Stimulated activated CD8-positive, alpha-beta memory T cell treated with anti-CD3 and anti-CD28 coated beads, Interleukin-12 subunit alpha, Interleukin-12 subunit beta, amount 100 ng/mL, for 24 hours (primary cell): ENCODE results near the gene ANKRD50.

Experiments used
- DNase-seq: peaks from one replicate; pipeline ENCODE4 v3.0.0-alpha.2; 2020; ENCODE audit errors: extremely low read depth

ANKRD50 gene

GRCh38 chr4:124633285-124633941 is 79.1 kb downstream of the ANKRD50 start:
- DNase-seq, result no peak

- no peak for DNase-seq
Observed at GRCh38 chr4:124632439-124632838, 80.1 kb downstream of the ANKRD50 start.

- no peak for DNase-seq
Observed at GRCh38 chr4:124631760-124632159, 80.8 kb downstream of the ANKRD50 start.

GRCh38 chr4:124629681-124630080 is 82.9 kb downstream of the ANKRD50 start:
- DNase-seq, result no peak
